Neuronal stem cell (in vitro differentiated cells): ENCODE measurements around the gene ALOX15B.

Experiments
- DNase-seq: peaks from one replicate; pipeline ENCODE4 v3.0.0-alpha.2; 2013; ENCODE audit warnings: low spot score
- H2AFZ ChIP-seq: one replicate; pipeline ENCODE4 v1.6.1; 2013; ENCODE audit warnings: mild to moderate bottlenecking, low read length, inconsistent platforms
- H2AK5ac ChIP-seq: 2 replicates; pipeline ENCODE4 v1.6.1; 2013; ENCODE audit warnings: low read depth, mild to moderate bottlenecking, inconsistent platforms, low read length, moderate library complexity, mixed read lengths
- H2BK120ac ChIP-seq: 2 replicates; pipeline ENCODE4 v1.6.1; 2013; ENCODE audit warnings: low read depth, mild to moderate bottlenecking, inconsistent platforms, low read length, moderate library complexity, mixed read lengths
- H2BK12ac ChIP-seq: one replicate; pipeline ENCODE4 v1.6.1; 2013; ENCODE audit warnings: low read length, inconsistent platforms
- H2BK15ac ChIP-seq: 2 replicates; pipeline ENCODE4 v1.6.1; 2013; ENCODE audit warnings: mild to moderate bottlenecking, low read length, inconsistent platforms, mixed read lengths
- H2BK5ac ChIP-seq: one replicate; pipeline ENCODE4 v1.6.1; 2013; ENCODE audit warnings: inconsistent platforms, mild to moderate bottlenecking, low read length, moderate library complexity
- H3K14ac ChIP-seq: one replicate; pipeline ENCODE4 v1.6.1; 2013; ENCODE audit warnings: low read length, inconsistent platforms
- H3K18ac ChIP-seq: 2 replicates; pipeline ENCODE4 v1.6.1; 2013; ENCODE audit warnings: low read length, inconsistent platforms
- H3K23ac ChIP-seq: 2 replicates; pipeline ENCODE4 v1.6.1; 2013; ENCODE audit warnings: low read depth, mild to moderate bottlenecking, mixed read lengths, low read length, inconsistent platforms; ENCODE audit not compliant: poor library complexity
- H3K27ac ChIP-seq: replicated peaks from 3 replicates; pipeline ENCODE4 v1.5.1; 2013; ENCODE audit warnings: low read length, inconsistent platforms
- H3K27me3 ChIP-seq, 3 experiments: 2 replicates each; pipeline ENCODE4 v1.6.1; 2013; ENCODE audit warnings: low read length in 3 of 3, mild to moderate bottlenecking in 2 of 3, inconsistent platforms in 1 of 3, low read depth in 1 of 3, mixed read lengths in 1 of 3, moderate library complexity in 1 of 3; ENCODE audit not compliant: control insufficient read depth in 3 of 3, insufficient read depth in 3 of 3
- H3K36me3 ChIP-seq, 2 donors: replicated peaks in 1 of 2; 2 replicates each; pipeline ENCODE4 v1.6.1; 2013; ENCODE audit warnings: low read length in 2 of 2; ENCODE audit not compliant: control insufficient read depth in 2 of 2, insufficient read depth in 2 of 2
- H3K4ac ChIP-seq: 2 replicates; pipeline ENCODE4 v1.6.1; 2013; ENCODE audit warnings: inconsistent platforms, mild to moderate bottlenecking, low read length, moderate library complexity
- H3K4me1 ChIP-seq, 2 donors: 1 replicate in 1 of 2; 2 replicates in 1 of 2; pipeline ENCODE4 v1.6.1; 2013; ENCODE audit warnings: low read length in 2 of 2, low read depth in 1 of 2; ENCODE audit not compliant: control insufficient read depth in 2 of 2, insufficient read depth in 1 of 2
- H3K4me2 ChIP-seq: one replicate; pipeline ENCODE4 v1.6.1; 2013; ENCODE audit warnings: mild to moderate bottlenecking, low read length, inconsistent platforms; ENCODE audit not compliant: insufficient read depth, poor library complexity, severe bottlenecking
- H3K4me3 ChIP-seq, 2 donors: 2 replicates each; pipeline ENCODE4 v1.5.1; 2013; ENCODE audit warnings: low read length in 2 of 2, mild to moderate bottlenecking in 2 of 2, inconsistent platforms in 1 of 2, moderate library complexity in 1 of 2
- H3K79me1 ChIP-seq: one replicate; pipeline ENCODE4 v1.6.1; 2013; ENCODE audit warnings: low read depth, mild to moderate bottlenecking, inconsistent platforms, low read length, moderate library complexity
- H3K9ac ChIP-seq: one replicate; pipeline ENCODE4 v1.6.1; 2013; ENCODE audit warnings: mild to moderate bottlenecking, low read depth, low read length, inconsistent platforms; ENCODE audit not compliant: poor library complexity
- H3K9me3 ChIP-seq, 2 donors: replicated peaks in 1 of 2; 2 replicates each; pipeline versions ENCODE3 to v1.6.1; 2013; ENCODE audit warnings: low read length in 2 of 2, mild to moderate bottlenecking in 2 of 2, inconsistent platforms in 1 of 2, low read depth in 1 of 2, mixed read lengths in 1 of 2, moderate library complexity in 1 of 2; ENCODE audit not compliant: control insufficient read depth in 2 of 2, insufficient read depth in 1 of 2
- H4K8ac ChIP-seq: one replicate; pipeline ENCODE4 v1.6.1; 2013; ENCODE audit warnings: low read depth, mild to moderate bottlenecking, inconsistent platforms, low read length, moderate library complexity
- H4K91ac ChIP-seq: one replicate; pipeline ENCODE4 v1.6.1; 2013; ENCODE audit warnings: low read length, low read depth, mild to moderate bottlenecking, inconsistent platforms; ENCODE audit not compliant: poor library complexity
- WGBS, 2 donors: extraction: QIAGEN DNeasy Blood & Tissue Kit; methylation state at CpG; one replicate each; pipeline ENCODE4 v1.1.7; 2013; ENCODE audit warnings: missing lambda C conversion rate in 2 of 2, mixed read lengths in 1 of 2; ENCODE audit not compliant: insufficient read length in 2 of 2, insufficient replicate concordance in 1 of 2; ENCODE audit errors: extremely low coverage in 2 of 2; 5-methylcytosine and 5-hydroxymethylcytosine counted together

ALOX15B gene

GRCh38 chr17:7993972-7994589 lies 44.8 kb upstream of the ALOX15B start:
- no peak overlapping the region for H4K91ac ChIP-seq
- H2BK5ac ChIP-seq, result no peak overlapping the region
- no peak overlapping the region for H3K23ac ChIP-seq
- H3K4me2 ChIP-seq, result no peak overlapping the region
- no peak overlapping the region for H4K8ac ChIP-seq
- no peaks in the 10 kb centered on the region for H3K79me1 ChIP-seq
- H3K9ac ChIP-seq, result no peak overlapping the region
- H3K4me3 ChIP-seq, result no peak overlapping the region
- no peak overlapping the region for H2BK120ac ChIP-seq
- no peak for DNase-seq
- H3K18ac ChIP-seq, result no peak overlapping the region
- H3K27me3 ChIP-seq, result peaks cover 0 to 12% (median 5%) of the 10 kb centered on the region in 3 experiments
- H3K4me1 ChIP-seq, result peaks cover 0 to 2% of the 10 kb centered on the region in 2 donors
- no peak overlapping the region for H3K14ac ChIP-seq
- WGBS, 2 donors, result no CpG with 5 or more reads among the region's 27 CpGs
- H3K27ac ChIP-seq, result no peak overlapping the region
- no peaks in the 10 kb centered on the region for H3K36me3 ChIP-seq
- no peak overlapping the region for H2BK12ac ChIP-seq
- no peak overlapping the region for H2BK15ac ChIP-seq
- no peak overlapping the region for H2AFZ ChIP-seq
- H3K4ac ChIP-seq, result no peak overlapping the region
- no peak overlapping the region for H2AK5ac ChIP-seq
- H3K9me3 ChIP-seq, result no peaks in the 10 kb centered on the region

DNA sequence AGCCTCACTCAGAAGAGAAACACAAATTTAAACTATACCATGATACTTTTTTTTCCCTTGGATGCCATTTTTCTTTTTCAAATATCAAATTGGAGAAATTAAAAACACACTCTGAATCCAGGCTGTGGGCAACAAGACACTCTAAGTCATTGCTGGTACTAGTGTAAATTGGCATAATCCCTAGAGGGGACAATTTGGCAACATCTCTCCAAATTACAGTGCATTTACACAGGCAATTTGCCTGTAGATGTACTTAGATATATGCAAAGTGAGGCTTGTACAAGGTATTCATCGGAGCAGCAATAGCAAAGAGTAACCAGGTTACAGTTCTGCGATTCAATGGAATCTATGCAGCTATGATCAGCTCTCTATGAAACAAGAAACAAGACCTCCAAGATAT lies 43.1 kb upstream of the ALOX15B start:
- H2BK15ac ChIP-seq, result no peak overlapping the region
- no peak overlapping the region for H2AFZ ChIP-seq
- no CpG with 5 or more reads among the region's 2 CpGs for WGBS, 2 donors

GRCh38 chr17:7997186-7997585 lies 41.7 kb upstream of the ALOX15B start:
- H2BK120ac ChIP-seq, result no peak overlapping the region
- no peak overlapping the region for H2AFZ ChIP-seq
- no peak overlapping the region for H4K91ac ChIP-seq
- no CpG with 5 or more reads among the region's 5 CpGs for WGBS, 2 donors
- no peak overlapping the region for H3K18ac ChIP-seq
- DNase-seq, result no peak
- peaks cover 0 to 1% of the 10 kb centered on the region in 2 donors for H3K4me1 ChIP-seq
- no peak overlapping the region for H3K27ac ChIP-seq
- H3K36me3 ChIP-seq, result no peaks in the 10 kb centered on the region
- H3K9ac ChIP-seq, result no peak overlapping the region
- H2BK15ac ChIP-seq, result no peak overlapping the region
- H2AK5ac ChIP-seq, result no peak overlapping the region
- peaks cover 0 to 30% (median 6%) of the 10 kb centered on the region in 3 experiments for H3K27me3 ChIP-seq
- no peak overlapping the region for H3K14ac ChIP-seq
- H3K23ac ChIP-seq, result no peak overlapping the region
- H3K79me1 ChIP-seq, result no peaks in the 10 kb centered on the region
- no peak overlapping the region for H2BK12ac ChIP-seq
- H4K8ac ChIP-seq, result no peak overlapping the region
- no peak overlapping the region for H2BK5ac ChIP-seq
- no peak overlapping the region for H3K4me3 ChIP-seq
- H3K9me3 ChIP-seq, result peaks cover 0 to 6% of the 10 kb centered on the region in 2 donors
- no peak overlapping the region for H3K4me2 ChIP-seq
- no peak overlapping the region for H3K4ac ChIP-seq

More for the DNA sequence above, 43.1 kb upstream of the ALOX15B start:
- peaks cover 0 to 18% (median 0%) of the 10 kb centered on the region in 3 experiments for H3K27me3 ChIP-seq
- H3K14ac ChIP-seq, result no peak overlapping the region
- no peak overlapping the region for H3K27ac ChIP-seq
- no peak overlapping the region for H2AK5ac ChIP-seq
- no peaks in the 10 kb centered on the region for H3K36me3 ChIP-seq
- H3K18ac ChIP-seq, result no peak overlapping the region
- no peak overlapping the region for H3K4me3 ChIP-seq
- H2BK120ac ChIP-seq, result no peak overlapping the region
- peaks cover 0 to 1% of the 10 kb centered on the region in 2 donors for H3K9me3 ChIP-seq
- H2BK5ac ChIP-seq, result no peak overlapping the region
- no peak overlapping the region for H3K9ac ChIP-seq
- H2BK12ac ChIP-seq, result no peak overlapping the region
- H4K91ac ChIP-seq, result no peak overlapping the region
- no peak overlapping the region for H3K4me2 ChIP-seq
- H3K4ac ChIP-seq, result no peak overlapping the region
- DNase-seq, result no peak
- no peaks in the 10 kb centered on the region for H3K4me1 ChIP-seq
- no peak overlapping the region for H3K23ac ChIP-seq
- no peak overlapping the region for H4K8ac ChIP-seq
- H3K79me1 ChIP-seq, result no peaks in the 10 kb centered on the region

- H3K4ac ChIP-seq, result peak within 1 kb of the TSS; percentile 84
- peak within 1 kb of the TSS; percentile 75 for H2AFZ ChIP-seq
- peak within 1 kb of the TSS; percentile 92 for H3K18ac ChIP-seq
- H2BK120ac ChIP-seq, result no peak within 1 kb of the TSS
- peak within 1 kb of the TSS; percentile 66 for H3K4me2 ChIP-seq
- peak within 1 kb of the TSS; percentile 66 for H2BK5ac ChIP-seq
- peaks cover 0 to 4% of the 10 kb centered on the region in 2 donors for H3K4me1 ChIP-seq
- no peaks in the 10 kb centered on the region for H3K36me3 ChIP-seq
- peak within 1 kb of the TSS; percentile 73 for H2BK12ac ChIP-seq
- no peak within 1 kb of the TSS for H4K8ac ChIP-seq
- H3K14ac ChIP-seq, result peak within 1 kb of the TSS; percentile 75
- H2BK15ac ChIP-seq, result peak within 1 kb of the TSS; percentile 93
- H3K79me1 ChIP-seq, result no peaks in the 10 kb centered on the region
- H3K27ac ChIP-seq, result no peak within 1 kb of the TSS
- H4K91ac ChIP-seq, result no peak within 1 kb of the TSS
- peak within 1 kb of the TSS; percentile 92 for H3K23ac ChIP-seq
- H3K9me3 ChIP-seq, result peaks cover 0 to 6% of the 10 kb centered on the region in 2 donors
- no CpG with 5 or more reads among the region's 18 CpGs for WGBS, 2 donors
- peak within 1 kb of the TSS; percentile 83 for H2AK5ac ChIP-seq
- DNase-seq, result no peak
- H3K27me3 ChIP-seq, result peaks cover 5 to 66% (median 36%) of the 10 kb centered on the region in 3 experiments
- H3K4me3 ChIP-seq, result peak within 1 kb of the TSS in 1 of 2 donors; percentile 64
- H3K9ac ChIP-seq, result peak within 1 kb of the TSS; percentile 44
These were observed 36.7 kb upstream of the ALOX15B start, which contains the start of gene GUCY2D for GRCh38 chr17:8001976-8002720. Gene GUCY2D, plus strand, starts transcription at chr17:8002615. Its CDS starts 433 bp downstream, at chr17:8003048.
